Vagina (tissue), 2 donors: Measurements from ENCODE around the gene ENKUR. TPM values are rescaled to one million over a fixed set of nuclear protein-coding genes. Genes with fewer than 3 reads are reported as not detected.
"Not testable (repeated sequence)": the region's sequence is repeated elsewhere in the genome, so short reads cannot be mapped to it uniquely, and the experiment has no call there.

Source experiments
- DNase-seq, 2 donors: peaks; one replicate each; pipeline ENCODE4 v3.0.0-alpha.2; 2017; ENCODE audit errors: extremely low spot score in 2 of 2
- H3K27ac ChIP-seq: fragments of 200-600 bp; sonication (generic); one replicate; pipeline ENCODE4 v1.5.1; 2019
- H3K27me3 ChIP-seq: fragments of 200-600 bp; sonication (generic); one replicate; pipeline ENCODE4 v1.5.1; 2019
- H3K36me3 ChIP-seq, 2 donors: fragments of 200-600 bp; sonication (generic); one replicate each; pipeline ENCODE4 v1.5.1; 2017 to 2019
- H3K4me1 ChIP-seq: fragments of 200-600 bp; sonication (generic); one replicate; pipeline ENCODE4 v1.5.1; 2019
- H3K4me3 ChIP-seq, 2 donors: fragments of 200-600 bp; sonication (generic); 1 replicate in 1 of 2; 2 replicates in 1 of 2; pipeline ENCODE4 v1.5.1; 2016 to 2019
- H3K9me3 ChIP-seq: fragments of 200-600 bp; sonication (generic); one replicate; pipeline ENCODE4 v1.5.1; 2019
- POLR2A ChIP-seq, 2 donors: fragments of 450-650 bp; IDR thresholded peaks; one replicate each; pipeline ENCODE4 v1.6.1; 2017; ENCODE audit warnings: antibody characterized with exemption in 2 of 2, mild to moderate bottlenecking in 2 of 2, moderate library complexity in 2 of 2
- POLR2AphosphoS5 ChIP-seq, 2 donors: sonication (generic); formaldehyde crosslinking; IDR thresholded peaks; one replicate each; pipeline ENCODE4 v1.9.0; 2017; ENCODE audit warnings: antibody characterized with exemption in 2 of 2, mild to moderate bottlenecking in 2 of 2, low read depth in 1 of 2; ENCODE audit not compliant: insufficient read depth in 1 of 2
- intact Hi-C: fragments of 100-400 bp; cut with DNase I; formaldehyde crosslinking; loops from one replicate; pipeline ENCODE4 v1.15.1; 2023
- total RNA-seq: library from RNA; depleted of rRNA; stranded (reverse); fragments of >200 nt; gene quantifications from one replicate; pipeline ENCODE4 v1.2.3, GENCODE V29; 2016
- TF ChIP-seq, protein P1 (sequence below), 3 experiments: fragments of 450-650 bp in 2 of 3; fragments of 200-600 bp in 1 of 3; sonication (generic) in 1 of 3; IDR thresholded peaks; one replicate each; pipeline ENCODE4 v1.5.1; 2017 to 2019; ENCODE audit warnings: antibody characterized with exemption in 3 of 3, mild to moderate bottlenecking in 2 of 3, moderate library complexity in 2 of 3

ENKUR gene
- total RNA-seq, 1 donor from 2014 or later, result not detected

DNA sequence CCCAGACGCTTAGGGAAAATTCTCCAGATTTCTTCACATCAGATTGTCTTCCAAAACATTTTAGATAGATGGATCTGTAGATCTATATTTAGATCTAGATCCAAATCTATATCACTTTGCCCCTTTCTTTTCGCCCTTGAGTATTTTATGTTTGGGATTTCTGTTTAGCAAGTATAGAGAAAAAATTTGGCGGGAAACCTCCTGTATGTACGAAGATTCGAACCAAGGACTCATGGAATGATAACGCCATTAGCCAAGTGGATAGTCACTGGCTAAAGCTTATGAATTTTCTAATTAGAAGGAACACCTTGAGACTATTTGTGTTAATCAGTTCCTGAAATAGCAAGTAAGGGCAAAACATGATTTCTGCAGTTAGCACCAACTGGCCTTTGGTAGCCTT lies 1.7 kb upstream of the ENKUR start:
- H3K4me3 ChIP-seq, result peak overlapping the region; percentile 73 to 82
- H3K9me3 ChIP-seq, result no peaks in the 10 kb centered on the region
- H3K4me1 ChIP-seq, result peaks cover 16% of the 10 kb centered on the region
- peak overlapping the region; percentile 90 for H3K27ac ChIP-seq
- H3K27me3 ChIP-seq, result no peaks in the 10 kb centered on the region
- intact Hi-C loops, result loop anchor here (10.0 kb wide), 1 partner anchor 293 kb away; the partner anchor contains the start of gene ARHGAP21
- H3K36me3 ChIP-seq, result no peaks in the 10 kb centered on the region
- TF ChIP-seq POLR2AphosphoS5 (IDR thresholded peaks at IDR 0.05; ENCODE audit: insufficient read depth in 1 of 2, low read depth in 1 of 2), result no peak
- TF ChIP-seq POLR2A (IDR thresholded peaks at IDR 0.05), result no peak
- TF ChIP-seq, protein P1, sequence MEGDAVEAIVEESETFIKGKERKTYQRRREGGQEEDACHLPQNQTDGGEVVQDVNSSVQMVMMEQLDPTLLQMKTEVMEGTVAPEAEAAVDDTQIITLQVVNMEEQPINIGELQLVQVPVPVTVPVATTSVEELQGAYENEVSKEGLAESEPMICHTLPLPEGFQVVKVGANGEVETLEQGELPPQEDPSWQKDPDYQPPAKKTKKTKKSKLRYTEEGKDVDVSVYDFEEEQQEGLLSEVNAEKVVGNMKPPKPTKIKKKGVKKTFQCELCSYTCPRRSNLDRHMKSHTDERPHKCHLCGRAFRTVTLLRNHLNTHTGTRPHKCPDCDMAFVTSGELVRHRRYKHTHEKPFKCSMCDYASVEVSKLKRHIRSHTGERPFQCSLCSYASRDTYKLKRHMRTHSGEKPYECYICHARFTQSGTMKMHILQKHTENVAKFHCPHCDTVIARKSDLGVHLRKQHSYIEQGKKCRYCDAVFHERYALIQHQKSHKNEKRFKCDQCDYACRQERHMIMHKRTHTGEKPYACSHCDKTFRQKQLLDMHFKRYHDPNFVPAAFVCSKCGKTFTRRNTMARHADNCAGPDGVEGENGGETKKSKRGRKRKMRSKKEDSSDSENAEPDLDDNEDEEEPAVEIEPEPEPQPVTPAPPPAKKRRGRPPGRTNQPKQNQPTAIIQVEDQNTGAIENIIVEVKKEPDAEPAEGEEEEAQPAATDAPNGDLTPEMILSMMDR (IDR thresholded peaks at IDR 0.05), result no peak
- DNase-seq, result no peak

DNA sequence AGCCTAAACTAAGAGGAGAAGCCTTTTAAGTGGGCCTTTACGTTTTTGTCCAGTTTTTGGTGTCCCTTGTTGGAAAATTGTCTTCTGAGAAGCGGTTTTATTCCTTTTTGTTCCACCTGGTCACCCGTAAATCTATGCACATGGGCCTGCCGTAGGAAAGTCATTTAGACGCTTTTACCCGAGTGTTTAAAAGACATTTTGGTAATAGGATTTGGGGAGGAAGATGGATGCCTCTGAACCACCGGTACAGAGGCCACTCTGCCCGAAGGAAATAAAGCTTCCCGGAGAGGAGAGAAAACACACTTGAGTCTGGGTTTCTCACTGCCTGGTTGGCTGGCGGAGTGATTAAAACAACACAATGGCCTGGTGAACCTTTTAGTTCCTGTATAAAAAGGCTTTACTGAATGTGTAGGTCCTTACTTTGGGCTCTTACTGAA lies 1.2 kb upstream of the ENKUR start:
- TF ChIP-seq POLR2AphosphoS5 (IDR thresholded peaks at IDR 0.05; ENCODE audit: insufficient read depth in 1 of 2, low read depth in 1 of 2) (peak in 1 of 2 donors; percentile 8), POLR2A (IDR thresholded peaks at IDR 0.05) (no peak)
- TF ChIP-seq, protein P1 (IDR thresholded peaks at IDR 0.05), result no peak
- intact Hi-C loops, result loop anchor here (10.0 kb wide), 1 partner anchor 292 kb away; the partner anchor contains the start of gene ARHGAP21
- Histone ChIP-seq H3K27me3 (no peaks in the 10 kb centered on the region), H3K36me3 (no peaks in the 10 kb centered on the region), H3K4me1 (peaks cover 16% of the 10 kb centered on the region), H3K27ac (peak overlapping the region; percentile 90), H3K9me3 (no peaks in the 10 kb centered on the region), H3K4me3 (peak overlapping the region; percentile 73 to 82)
- DNase-seq, result no peak

DNA sequence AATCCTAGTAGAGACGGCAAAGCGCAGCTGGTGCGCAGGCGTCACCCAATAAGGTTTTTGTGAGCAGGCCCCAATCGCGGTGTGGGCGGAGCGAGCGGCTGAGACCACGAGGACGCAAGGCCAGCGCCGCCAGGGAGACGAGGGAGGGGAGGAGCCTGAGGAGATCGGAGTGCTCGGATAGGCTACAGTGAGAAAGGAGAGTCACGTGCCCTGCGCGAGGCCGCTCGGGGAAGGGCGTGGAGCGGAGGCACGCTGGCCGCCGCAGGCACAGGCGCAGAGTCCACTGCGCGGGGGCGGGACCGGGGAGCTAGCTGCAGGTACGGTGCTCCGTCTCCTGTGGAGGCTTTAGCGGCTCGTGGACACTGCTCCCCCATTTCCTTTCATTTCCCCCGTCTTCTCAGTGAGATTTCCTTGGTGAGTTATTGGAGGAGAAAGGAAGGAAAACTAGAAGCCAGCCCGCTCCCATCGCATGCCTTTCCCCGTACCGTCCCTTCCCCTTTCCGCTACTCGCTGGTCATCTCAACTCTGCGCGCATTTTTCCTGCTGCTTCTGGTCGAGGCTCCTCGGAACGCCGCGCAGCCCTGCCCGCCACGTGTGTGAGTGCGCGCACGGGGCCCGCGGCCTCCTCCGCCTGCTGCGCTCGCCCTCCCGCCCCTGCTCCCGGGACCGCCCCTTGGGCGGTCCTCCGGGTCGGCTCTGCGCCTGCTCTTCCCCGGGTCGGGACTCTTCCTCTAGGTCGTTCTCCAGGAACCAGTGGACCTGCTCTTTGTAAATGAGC lies 607 bp upstream of the ENKUR start, which contains the start of gene THNSL1:
Gene THNSL1 (plus strand): TSS at position 237 of the 778 bp plus-strand sequence. CDS start 6,612 bp downstream, outside the sequence.
- Histone ChIP-seq H3K9me3 (no peaks in the 10 kb centered on the region), H3K27ac (peak within 1 kb of the TSS; percentile 90), H3K4me3 (peak within 1 kb of the TSS; percentile 73 to 82), H3K4me1 (peaks cover 16% of the 10 kb centered on the region), H3K36me3 (no peaks in the 10 kb centered on the region), H3K27me3 (no peaks in the 10 kb centered on the region)
- intact Hi-C loops, result loop anchor here (10.0 kb wide), 1 partner anchor 292 kb away; the partner anchor contains the start of gene ARHGAP21
- TF ChIP-seq POLR2A (IDR thresholded peaks at IDR 0.05), result peak in 1 of 2 donors; percentile 60
- TF ChIP-seq POLR2AphosphoS5 (IDR thresholded peaks at IDR 0.05; ENCODE audit: insufficient read depth in 1 of 2, low read depth in 1 of 2), result peak; percentile 90 to 95
- TF ChIP-seq, protein P1 (IDR thresholded peaks at IDR 0.05), result no peak
- DNase-seq, result peak; percentile 97 to 99

DNA sequence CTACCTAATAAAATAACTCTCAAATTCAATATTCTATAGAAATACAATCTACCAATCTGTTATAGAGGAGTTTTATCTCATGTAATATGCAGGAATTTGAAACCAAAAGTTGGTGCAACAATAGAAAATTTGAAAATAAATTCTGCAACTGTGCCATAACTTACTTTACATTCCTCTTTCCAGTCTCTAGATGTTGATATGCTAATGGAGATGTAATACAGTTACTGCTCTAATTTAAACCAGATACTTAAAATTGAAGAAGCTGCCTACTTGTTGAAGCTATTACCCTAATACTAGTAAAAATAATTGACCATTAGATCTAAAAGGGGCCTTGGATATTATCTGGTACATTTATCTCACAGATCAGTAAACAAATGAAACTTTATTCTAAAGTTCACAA lies 1.4 kb downstream of the ENKUR start:
- H3K4me1 ChIP-seq, result peaks cover 16% of the 10 kb centered on the region
- H3K36me3 ChIP-seq, result no peaks in the 10 kb centered on the region
- TF ChIP-seq POLR2AphosphoS5 (IDR thresholded peaks at IDR 0.05; ENCODE audit: insufficient read depth in 1 of 2, low read depth in 1 of 2), result no peak
- TF ChIP-seq, protein P1 (IDR thresholded peaks at IDR 0.05), result no peak
- no peak for TF ChIP-seq POLR2A (IDR thresholded peaks at IDR 0.05)
- no peaks in the 10 kb centered on the region for H3K9me3 ChIP-seq
- no peak overlapping the region for H3K27ac ChIP-seq
- H3K27me3 ChIP-seq, result no peaks in the 10 kb centered on the region
- DNase-seq, result no peak
- intact Hi-C loops, result loop anchor here (10.0 kb wide), 1 partner anchor 290 kb away; the partner anchor contains the start of gene ARHGAP21
- no peak overlapping the region for H3K4me3 ChIP-seq

DNA sequence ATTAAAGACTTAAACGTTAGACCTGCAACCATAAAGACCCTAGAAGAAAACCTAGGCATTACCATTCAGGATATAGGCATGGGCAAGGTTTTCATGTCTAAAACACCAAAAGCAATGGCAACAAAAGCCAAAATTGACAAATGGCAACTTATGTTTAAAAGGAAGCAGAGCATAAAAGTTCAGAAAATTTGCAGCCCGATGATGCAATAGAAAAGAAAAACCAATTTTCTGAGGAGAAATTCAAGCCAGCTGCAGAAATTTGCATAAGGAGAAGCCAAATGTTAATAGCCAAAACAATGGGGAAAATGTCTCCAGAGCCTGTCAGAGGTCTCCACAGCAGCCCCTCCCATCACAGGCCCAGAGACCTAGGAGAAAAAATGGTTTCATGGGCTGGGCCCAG lies 4.4 kb downstream of the ENKUR start:
- not testable (repeated sequence) for H3K27me3 ChIP-seq, H3K27ac ChIP-seq, H3K9me3 ChIP-seq, H3K4me1 ChIP-seq, H3K36me3 ChIP-seq, DNase-seq, H3K4me3 ChIP-seq
- intact Hi-C loops, result loop anchor here (10.0 kb wide), 1 partner anchor 287 kb away; the partner anchor contains the start of gene ARHGAP21
